ENCODE results near the gene SDR9C7. TPM values are rescaled to one million over a fixed set of nuclear protein-coding genes. Genes with fewer than 3 reads are reported as not detected.
"Not testable (repeated sequence)": the region's sequence is repeated elsewhere in the genome, so short reads cannot be mapped to it uniquely, and the experiment has no call there.

The SDR9C7 gene
- total RNA-seq, 1 donor from 2014 or later, result not detected

DNA sequence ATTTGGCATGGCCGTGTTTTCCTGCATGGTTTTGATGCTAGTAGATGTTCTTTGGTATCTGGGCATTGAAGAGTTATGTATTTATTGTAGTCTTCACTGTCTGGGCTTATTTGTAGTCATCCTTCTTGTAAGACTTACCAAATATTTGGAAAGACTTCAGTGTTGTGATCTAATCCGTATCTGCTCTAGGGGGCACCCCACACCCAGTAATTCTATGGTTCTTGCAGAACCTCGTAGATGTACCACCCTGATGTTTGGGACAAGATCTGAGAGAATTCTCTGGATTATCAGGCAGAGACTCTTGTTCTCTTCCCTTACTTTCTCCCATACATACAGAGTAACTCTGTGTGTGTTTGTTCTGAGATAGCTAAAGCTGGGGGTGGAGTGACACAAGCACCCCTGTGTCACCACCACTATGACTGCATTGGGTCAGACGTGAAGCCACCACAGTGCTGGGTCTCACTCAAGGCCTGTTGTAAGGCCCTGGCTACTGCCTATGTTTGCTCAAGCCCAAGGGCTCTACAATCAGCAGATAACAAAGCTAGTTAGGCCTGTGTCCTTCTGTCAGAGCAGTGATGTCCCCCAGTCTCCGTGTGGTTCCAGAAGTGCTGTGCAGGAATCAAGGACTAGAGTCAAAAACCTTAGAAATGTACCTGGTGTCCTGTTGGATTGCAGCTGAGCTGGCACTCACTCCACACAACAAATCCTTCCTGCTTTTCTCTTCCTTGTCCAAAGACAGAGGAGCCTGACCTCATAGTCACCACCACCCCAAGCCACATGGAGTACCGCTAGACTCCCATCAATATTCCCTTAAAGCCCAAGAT lies 13.6 kb upstream of the SDR9C7 start:
- no peak for TF ChIP-seq CTCF (IDR thresholded peaks at IDR 0.05)
- Mint-ChIP-seq H3K4me3 (ENCODE audit: unreplicated experiment) (no peak overlapping the region), H3K9me3 (ENCODE audit: unreplicated experiment) (peaks cover 14% of the 10 kb centered on the region), H3K4me1 (ENCODE audit: unreplicated experiment) (no peaks in the 10 kb centered on the region), H3K27me3 (ENCODE audit: unreplicated experiment) (peaks cover 49% of the 10 kb centered on the region), H3K36me3 (ENCODE audit: unreplicated experiment) (no peaks in the 10 kb centered on the region), H3K27ac (ENCODE audit: unreplicated experiment) (no peak overlapping the region)
- peak; percentile 63 for DNase-seq (ENCODE audit: extremely low spot score, unreplicated experiment)

GRCh38 chr12:56943878-56944277 lies 9.7 kb upstream of the SDR9C7 start:
- H3K4me3 Mint-ChIP-seq (ENCODE audit: unreplicated experiment), result no peak overlapping the region

GRCh38 chr12:56943374-56943773 lies 9.2 kb upstream of the SDR9C7 start:
- H3K27me3 Mint-ChIP-seq (ENCODE audit: unreplicated experiment), result peaks cover 48% of the 10 kb centered on the region
- not testable (repeated sequence) for DNase-seq (ENCODE audit: extremely low spot score, unreplicated experiment); H3K4me3 Mint-ChIP-seq (ENCODE audit: unreplicated experiment); H3K27ac Mint-ChIP-seq (ENCODE audit: unreplicated experiment); H3K36me3 Mint-ChIP-seq (ENCODE audit: unreplicated experiment)
- peaks cover 11% of the 10 kb centered on the region for H3K4me1 Mint-ChIP-seq (ENCODE audit: unreplicated experiment)
- peaks cover 14% of the 10 kb centered on the region for H3K9me3 Mint-ChIP-seq (ENCODE audit: unreplicated experiment)

More at GRCh38 chr12:56943878-56944277, 9.7 kb upstream of the SDR9C7 start:
- H3K27ac Mint-ChIP-seq (ENCODE audit: unreplicated experiment), result no peak overlapping the region
- DNase-seq (ENCODE audit: extremely low spot score, unreplicated experiment), result no peak
- no peaks in the 10 kb centered on the region for H3K36me3 Mint-ChIP-seq (ENCODE audit: unreplicated experiment)
- no peak for TF ChIP-seq CTCF (IDR thresholded peaks at IDR 0.05)
- peaks cover 14% of the 10 kb centered on the region for H3K9me3 Mint-ChIP-seq (ENCODE audit: unreplicated experiment)
- H3K4me1 Mint-ChIP-seq (ENCODE audit: unreplicated experiment), result peaks cover 11% of the 10 kb centered on the region
- H3K27me3 Mint-ChIP-seq (ENCODE audit: unreplicated experiment), result peaks cover 48% of the 10 kb centered on the region

GRCh38 chr12:56941299-56942017 lies 7.2 kb upstream of the SDR9C7 start:
- no peaks in the 10 kb centered on the region for H3K36me3 Mint-ChIP-seq (ENCODE audit: unreplicated experiment)
- no peak for TF ChIP-seq CTCF (IDR thresholded peaks at IDR 0.05)
- DNase-seq (ENCODE audit: extremely low spot score, unreplicated experiment), result peak; percentile 67
- H3K4me3 Mint-ChIP-seq (ENCODE audit: unreplicated experiment), result no peak overlapping the region
- H3K4me1 Mint-ChIP-seq (ENCODE audit: unreplicated experiment), result peaks cover 11% of the 10 kb centered on the region
- H3K27ac Mint-ChIP-seq (ENCODE audit: unreplicated experiment), result peak overlapping the region; percentile 48
- H3K27me3 Mint-ChIP-seq (ENCODE audit: unreplicated experiment), result peaks cover 35% of the 10 kb centered on the region
- H3K9me3 Mint-ChIP-seq (ENCODE audit: unreplicated experiment), result peaks cover 14% of the 10 kb centered on the region

GRCh38 chr12:56940942-56941298 lies 6.7 kb upstream of the SDR9C7 start:
- H3K27me3 Mint-ChIP-seq (ENCODE audit: unreplicated experiment), result peaks cover 30% of the 10 kb centered on the region
- DNase-seq (ENCODE audit: extremely low spot score, unreplicated experiment); H3K36me3 Mint-ChIP-seq (ENCODE audit: unreplicated experiment); H3K27ac Mint-ChIP-seq (ENCODE audit: unreplicated experiment); H3K4me3 Mint-ChIP-seq (ENCODE audit: unreplicated experiment): not testable (repeated sequence)
- peaks cover 11% of the 10 kb centered on the region for H3K9me3 Mint-ChIP-seq (ENCODE audit: unreplicated experiment)
- H3K4me1 Mint-ChIP-seq (ENCODE audit: unreplicated experiment), result peaks cover 11% of the 10 kb centered on the region

DNA sequence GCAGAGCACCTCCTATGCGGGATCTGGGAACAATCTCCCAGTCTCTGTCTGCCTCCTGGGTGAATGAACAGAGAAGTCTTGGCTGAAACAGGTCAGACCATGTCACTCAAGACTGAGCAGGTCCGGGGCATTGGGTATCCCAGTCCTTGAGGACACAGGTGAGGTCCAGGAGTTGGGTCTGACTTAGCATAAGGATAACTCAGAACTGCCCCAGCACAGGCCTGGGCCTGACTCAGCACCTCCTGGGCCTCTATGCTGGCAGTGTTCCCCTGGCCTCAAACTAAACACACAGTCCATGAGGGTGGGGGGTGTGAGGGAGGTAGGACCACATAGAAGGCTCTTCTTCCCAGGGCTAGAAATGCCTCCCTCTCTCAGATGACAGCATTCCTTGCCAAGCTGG lies 1.5 kb upstream of the SDR9C7 start:
- H3K36me3 Mint-ChIP-seq (ENCODE audit: unreplicated experiment), result no peaks in the 10 kb centered on the region
- H3K4me3 Mint-ChIP-seq (ENCODE audit: unreplicated experiment), result no peak overlapping the region
- no peak for TF ChIP-seq CTCF (IDR thresholded peaks at IDR 0.05)
- no peak for DNase-seq (ENCODE audit: extremely low spot score, unreplicated experiment)
- H3K9me3 Mint-ChIP-seq (ENCODE audit: unreplicated experiment), result no peaks in the 10 kb centered on the region
- H3K4me1 Mint-ChIP-seq (ENCODE audit: unreplicated experiment), result peaks cover 3% of the 10 kb centered on the region
- peaks cover 7% of the 10 kb centered on the region for H3K27me3 Mint-ChIP-seq (ENCODE audit: unreplicated experiment)
- no peak overlapping the region for H3K27ac Mint-ChIP-seq (ENCODE audit: unreplicated experiment)

Measured in osteocyte (in vitro differentiated cells).